ENCODE data around the gene CTSW. TPM values are rescaled to one million over a fixed set of nuclear protein-coding genes. Genes with fewer than 3 reads are reported as not detected.
A peak's percentile ranks its signal among the peaks of the same experiment; 100 is the strongest.

CTSW gene
- total RNA-seq, 1 donor from 2014 or later = 17.2 TPM

- H3K9me3 ChIP-seq = no peaks in the 10 kb centered on the region
- H3K27ac ChIP-seq = no peak overlapping the region
- H3K4me1 ChIP-seq = peaks cover 13% of the 10 kb centered on the region
- no peak for TF ChIP-seq CTCF (IDR thresholded peaks at IDR 0.05)
- intact Hi-C loops (cut with DNase I) = no loop called here
- no peak overlapping the region for H3K4me3 ChIP-seq
- H3K36me3 ChIP-seq = peaks cover 48% of the 10 kb centered on the region
- ATAC-seq = no peak
- H3K27me3 ChIP-seq = no peaks in the 10 kb centered on the region
- peak; percentile 29 for DNase-seq
Measured at GRCh38 chr11:65854161-65854592, 25.5 kb upstream of the CTSW start.

- no peak for TF ChIP-seq CTCF (IDR thresholded peaks at IDR 0.05)
- Histone ChIP-seq H3K9me3 (no peaks in the 10 kb centered on the region), H3K27ac (no peak overlapping the region), H3K27me3 (no peaks in the 10 kb centered on the region), H3K4me3 (no peak overlapping the region), H3K4me1 (peaks cover 20% of the 10 kb centered on the region), H3K36me3 (peaks cover 48% of the 10 kb centered on the region)
- peak; percentile 62 for DNase-seq
- no peak for ATAC-seq
- intact Hi-C loops (cut with DNase I) = no loop called here
Measured at GRCh38 chr11:65854852-65855837, 24.5 kb upstream of the CTSW start.

- ATAC-seq (no peak), DNase-seq (peak; percentile 60)
- H3K27me3 ChIP-seq = no peaks in the 10 kb centered on the region
- peak overlapping the region; percentile 97 for H3K27ac ChIP-seq
- H3K4me3 ChIP-seq = peak overlapping the region; percentile 98
- peaks cover 48% of the 10 kb centered on the region for H3K36me3 ChIP-seq
- peaks cover 20% of the 10 kb centered on the region for H3K4me1 ChIP-seq
- H3K9me3 ChIP-seq = no peaks in the 10 kb centered on the region
- intact Hi-C loops (cut with DNase I) = no loop called here
- TF ChIP-seq CTCF (IDR thresholded peaks at IDR 0.05) = no peak
Measured at GRCh38 chr11:65855927-65856363, 23.7 kb upstream of the CTSW start.

GRCh38 chr11:65856689-65857499 lies 22.7 kb upstream of the CTSW start:
- DNase-seq = peak; percentile 94
- Histone ChIP-seq H3K4me1 (peaks cover 29% of the 10 kb centered on the region), H3K27me3 (no peaks in the 10 kb centered on the region), H3K4me3 (peak overlapping the region; percentile 98), H3K9me3 (no peaks in the 10 kb centered on the region), H3K36me3 (peaks cover 47% of the 10 kb centered on the region), H3K27ac (peak overlapping the region; percentile 97)
- intact Hi-C loops (cut with DNase I) = no loop called here
- TF ChIP-seq CTCF (IDR thresholded peaks at IDR 0.05) = no peak
- peak; percentile 66 for ATAC-seq

GRCh38 chr11:65857500-65857852 lies 22.2 kb upstream of the CTSW start:
- no peak for TF ChIP-seq CTCF (IDR thresholded peaks at IDR 0.05)
- peaks cover 31% of the 10 kb centered on the region for H3K4me1 ChIP-seq
- peak overlapping the region; percentile 97 for H3K27ac ChIP-seq
- ATAC-seq = peak; percentile 0
- peak overlapping the region; percentile 98 for H3K4me3 ChIP-seq
- H3K9me3 ChIP-seq = no peaks in the 10 kb centered on the region
- intact Hi-C loops (cut with DNase I) = no loop called here
- no peaks in the 10 kb centered on the region for H3K27me3 ChIP-seq
- H3K36me3 ChIP-seq = peaks cover 47% of the 10 kb centered on the region
- no peak for DNase-seq

All from upper lobe of right lung (tissue), 1 donor.